Immature natural killer cell (primary cell): ENCODE data around the gene ZNRF2. TPM values are rescaled to one million over a fixed set of nuclear protein-coding genes. Genes with fewer than 3 reads are reported as not detected.
A peak's percentile ranks its signal among the peaks of the same experiment; 100 is the strongest.
"Not testable (repeated sequence)": the region's sequence is repeated elsewhere in the genome, so short reads cannot be mapped to it uniquely, and the experiment has no call there.

Experiments used
- DNase-seq, 3 donors: peaks; one replicate each; pipeline ENCODE4 v3.0.0; 2022; ENCODE audit warnings: mixed read lengths in 1 of 3
- H3K27ac Mint-ChIP-seq, 6 donors: one replicate each; pipeline ENCODE4 v1.8.0; 2020; ENCODE audit warnings: mixed read lengths in 6 of 6, mild to moderate bottlenecking in 5 of 6, inconsistent platforms in 4 of 6, moderate library complexity in 3 of 6
- H3K27me3 Mint-ChIP-seq, 3 donors: one replicate each; pipeline ENCODE4 v1.8.0; 2020 to 2021; ENCODE audit warnings: low read depth in 3 of 3, mild to moderate bottlenecking in 3 of 3, mixed read lengths in 3 of 3, moderate library complexity in 3 of 3, inconsistent platforms in 1 of 3
- H3K36me3 Mint-ChIP-seq, 3 donors: one replicate each; pipeline ENCODE4 v1.8.0; 2020; ENCODE audit warnings: mixed read lengths in 3 of 3, inconsistent platforms in 2 of 3, mild to moderate bottlenecking in 2 of 3
- H3K4me1 Mint-ChIP-seq, 2 donors: one replicate each; pipeline ENCODE4 v1.8.0; 2020; ENCODE audit warnings: inconsistent platforms in 2 of 2, mild to moderate bottlenecking in 2 of 2, mixed read lengths in 2 of 2, moderate library complexity in 1 of 2
- H3K4me3 Mint-ChIP-seq, 5 donors: one replicate each; pipeline ENCODE4 v1.8.0; 2020; ENCODE audit warnings: mild to moderate bottlenecking in 5 of 5, mixed read lengths in 5 of 5, inconsistent platforms in 3 of 5, moderate library complexity in 3 of 5
- H3K9me3 Mint-ChIP-seq, 6 donors: one replicate each; pipeline ENCODE4 v1.8.0; 2020; ENCODE audit warnings: mild to moderate bottlenecking in 6 of 6, mixed read lengths in 6 of 6, inconsistent platforms in 4 of 6, moderate library complexity in 3 of 6
- polyA plus RNA-seq, 3 donors: library from polyadenylated mRNA; unstranded; fragments of 300-500 nt; fragmentation: Illumina TruSeq; gene quantifications; one replicate each; pipeline ENCODE4 v1.2.3, GENCODE V29; 2021

Gene ZNRF2
- polyA plus RNA-seq, 3 donors from 2014 or later: 1.9 to 3.7 (median 3.1) TPM

DNA sequence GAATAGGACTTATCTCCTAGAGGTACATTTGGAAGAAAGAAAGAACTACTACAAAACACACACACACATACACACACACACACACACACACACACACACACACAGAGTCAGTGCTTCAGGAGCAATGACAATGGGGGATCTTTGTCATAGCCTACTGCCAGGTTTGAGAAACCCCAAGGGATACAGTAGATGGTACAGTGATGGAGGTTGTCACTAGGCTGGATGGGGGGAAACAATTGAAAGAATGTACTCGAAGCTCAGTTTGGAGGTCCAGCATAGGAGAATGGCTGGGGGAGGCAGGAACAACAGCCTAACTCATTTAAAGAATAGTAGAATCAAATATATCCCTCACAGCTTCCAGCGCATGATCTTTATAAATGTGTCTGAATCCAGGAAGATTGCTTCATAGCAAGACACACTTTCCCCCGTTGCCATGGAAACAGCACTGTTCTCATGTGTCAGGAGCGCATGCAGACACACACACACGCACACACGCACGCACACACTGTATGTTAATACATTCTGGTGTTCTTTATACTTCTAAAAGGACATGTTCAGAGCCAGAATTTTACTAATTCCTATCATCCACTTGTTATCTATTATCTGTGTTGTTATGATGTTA, 32.6 kb upstream of the ZNRF2 start:
- H3K36me3 Mint-ChIP-seq: peaks cover 6 to 12% (median 8%) of the 10 kb centered on the region in 3 donors
- peak overlapping the region in 1 of 6 donors; percentile 17 for H3K27ac Mint-ChIP-seq
- H3K4me1 Mint-ChIP-seq: peaks cover 18 to 28% of the 10 kb centered on the region in 2 donors
- H3K4me3 Mint-ChIP-seq: no peak overlapping the region
- no peak for DNase-seq
- peaks cover 0 to 3% (median 2%) of the 10 kb centered on the region in 3 donors for H3K27me3 Mint-ChIP-seq
- no peaks in the 10 kb centered on the region for H3K9me3 Mint-ChIP-seq

DNA sequence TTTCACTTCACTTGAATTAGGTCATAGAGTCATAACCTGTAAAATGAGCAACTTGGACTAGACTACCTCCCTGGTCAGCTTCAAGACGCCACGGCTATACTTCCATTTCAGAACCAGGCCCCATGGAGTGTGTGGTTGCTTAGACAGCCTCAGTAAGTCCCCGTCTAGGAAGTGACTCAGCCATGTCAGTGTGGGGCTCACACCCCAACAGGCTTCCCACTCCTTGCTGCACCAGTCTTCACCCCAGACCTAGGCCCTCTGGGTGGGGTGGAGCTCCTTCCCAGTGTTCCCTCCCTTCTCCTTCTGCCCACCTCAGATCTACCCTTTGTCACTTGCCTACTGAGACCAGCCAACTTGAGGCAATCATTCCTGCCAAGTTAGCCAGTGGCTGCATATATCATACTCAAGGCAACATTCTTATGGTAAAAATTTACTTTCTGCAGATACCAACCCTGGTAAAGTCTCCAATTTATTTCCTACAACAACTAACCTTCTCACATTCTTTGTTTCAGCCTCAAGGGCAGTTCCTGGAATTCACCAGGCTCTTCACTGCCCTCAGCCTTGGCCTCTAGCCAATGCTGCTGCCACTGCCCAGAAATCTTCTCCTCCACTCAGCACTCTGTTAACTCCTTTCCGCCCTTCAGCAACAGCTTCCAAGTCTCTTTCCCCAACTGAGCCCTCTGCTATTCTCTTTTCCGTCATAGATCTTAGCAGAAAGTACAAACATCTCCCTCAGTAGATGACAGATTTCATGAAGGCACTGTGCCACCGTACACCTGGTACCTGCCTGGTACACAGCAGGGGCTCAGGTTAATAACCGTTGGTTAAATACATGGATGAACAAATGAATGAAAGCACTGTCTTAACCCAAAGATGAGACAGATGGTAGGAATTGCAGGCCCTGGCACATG, 31.3 kb upstream of the ZNRF2 start:
- peak overlapping the region in 1 of 6 donors; percentile 62 for H3K27ac Mint-ChIP-seq
- no peak overlapping the region for H3K4me3 Mint-ChIP-seq
- DNase-seq: no peak
- H3K36me3 Mint-ChIP-seq: peaks cover 7 to 15% (median 12%) of the 10 kb centered on the region in 3 donors
- H3K4me1 Mint-ChIP-seq: peaks cover 18 to 28% of the 10 kb centered on the region in 2 donors
- H3K9me3 Mint-ChIP-seq: no peaks in the 10 kb centered on the region
- H3K27me3 Mint-ChIP-seq: peaks cover 0 to 3% (median 2%) of the 10 kb centered on the region in 3 donors

DNA sequence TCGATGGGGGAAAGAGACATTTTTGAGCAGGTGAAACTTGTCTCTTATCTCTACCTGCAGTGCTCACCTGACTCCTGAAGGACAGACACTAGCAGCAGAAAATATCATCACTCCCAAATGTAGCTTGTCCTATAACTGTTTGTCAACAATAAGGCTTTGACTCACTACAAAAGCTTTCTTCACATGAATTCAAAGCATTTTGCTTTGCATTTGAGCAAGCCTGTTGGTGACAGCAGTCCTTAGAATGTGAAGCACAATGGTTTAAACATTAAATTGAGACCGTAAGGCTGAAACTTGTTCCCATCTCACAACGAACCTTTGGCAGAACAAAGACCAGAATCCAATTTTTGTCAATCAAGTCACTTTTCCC, 30.6 kb upstream of the ZNRF2 start:
- peaks cover 7 to 20% (median 17%) of the 10 kb centered on the region in 3 donors for H3K36me3 Mint-ChIP-seq
- H3K27ac Mint-ChIP-seq: no peak overlapping the region
- peaks cover 0 to 3% (median 2%) of the 10 kb centered on the region in 3 donors for H3K27me3 Mint-ChIP-seq
- H3K4me1 Mint-ChIP-seq: peaks cover 18 to 28% of the 10 kb centered on the region in 2 donors
- no peaks in the 10 kb centered on the region for H3K9me3 Mint-ChIP-seq
- no peak for DNase-seq
- H3K4me3 Mint-ChIP-seq: no peak overlapping the region

DNA sequence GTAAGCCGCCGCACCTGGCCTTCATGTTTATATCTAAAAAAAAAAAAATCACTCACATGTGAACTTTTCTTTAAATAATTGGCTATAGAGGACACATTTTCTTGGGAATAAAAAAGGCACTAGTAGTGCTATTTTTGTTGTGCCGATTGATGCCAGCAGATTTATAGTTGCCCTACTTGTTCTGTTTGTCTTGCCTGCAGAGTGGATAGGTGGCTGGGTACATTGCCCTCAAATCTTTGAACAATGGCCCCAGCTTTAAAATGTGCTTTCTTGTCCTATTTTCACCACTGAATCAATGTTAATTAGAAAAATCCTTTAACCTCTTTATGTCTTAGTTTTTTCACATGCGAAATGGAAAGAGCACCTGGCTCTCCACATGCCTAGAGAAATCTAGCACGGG, 30.1 kb upstream of the ZNRF2 start:
- H3K4me1 Mint-ChIP-seq: peaks cover 18 to 24% of the 10 kb centered on the region in 2 donors
- no peaks in the 10 kb centered on the region for H3K9me3 Mint-ChIP-seq
- H3K27me3 Mint-ChIP-seq: peaks cover 0 to 3% (median 2%) of the 10 kb centered on the region in 3 donors
- H3K36me3 Mint-ChIP-seq: peaks cover 11 to 25% (median 18%) of the 10 kb centered on the region in 3 donors
- H3K4me3 Mint-ChIP-seq: no peak overlapping the region
- DNase-seq: no peak
- H3K27ac Mint-ChIP-seq: no peak overlapping the region

DNA sequence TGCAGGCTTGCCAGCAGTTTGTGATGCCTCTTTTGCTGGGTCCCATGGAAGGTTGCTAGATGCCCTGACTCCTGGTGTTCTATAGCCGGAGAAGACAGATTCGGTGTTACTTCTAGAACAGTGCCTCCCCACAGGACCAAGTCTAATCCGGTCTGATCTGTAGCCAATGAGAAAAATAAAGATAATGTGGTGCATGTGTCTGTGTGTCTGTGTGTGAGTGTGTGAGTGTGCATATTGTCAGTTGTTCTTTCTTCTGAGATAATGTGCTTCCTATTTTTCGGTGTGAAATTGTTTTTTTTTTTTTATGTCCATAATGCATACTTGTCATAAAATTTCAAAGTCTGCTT, 29.7 kb upstream of the ZNRF2 start:
- H3K9me3 Mint-ChIP-seq: no peaks in the 10 kb centered on the region

DNA sequence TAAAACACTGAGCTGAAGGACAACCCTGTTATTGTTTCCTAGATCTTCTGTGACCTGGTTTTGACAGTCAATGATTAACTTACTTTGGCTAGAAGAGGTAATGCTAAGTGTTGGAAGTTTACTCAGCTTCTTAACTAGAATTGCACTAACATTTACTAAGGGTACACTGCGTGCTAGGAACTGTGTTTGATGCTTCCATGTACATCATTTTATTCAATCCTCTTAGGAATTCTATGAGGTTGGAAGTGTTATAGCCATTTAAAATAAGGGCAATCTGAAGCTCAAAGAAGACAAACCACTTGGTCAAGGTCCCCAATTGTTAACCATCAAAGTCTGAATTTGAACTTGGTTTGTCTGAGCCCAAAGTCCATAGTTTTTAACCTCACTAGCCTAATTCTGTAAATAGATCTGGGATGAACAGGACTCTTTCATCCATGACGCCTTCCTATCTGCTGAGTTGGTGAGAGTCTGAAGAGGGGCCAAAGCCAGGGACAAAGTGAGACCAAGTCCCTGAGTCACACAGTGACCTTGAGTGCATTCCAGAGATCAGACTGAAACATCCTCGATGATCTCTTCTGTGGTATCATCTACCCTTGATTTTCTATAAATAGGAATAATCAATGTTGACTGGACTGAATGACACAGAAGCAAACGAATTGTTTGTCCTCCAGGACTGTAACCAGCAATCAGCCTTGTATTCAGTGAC, 29.2 kb upstream of the ZNRF2 start:
- no peaks in the 10 kb centered on the region for H3K9me3 Mint-ChIP-seq
- H3K27me3 Mint-ChIP-seq: peaks cover 0 to 3% (median 2%) of the 10 kb centered on the region in 3 donors
- H3K36me3 Mint-ChIP-seq: peaks cover 15 to 25% (median 18%) of the 10 kb centered on the region in 3 donors
- H3K4me3 Mint-ChIP-seq: no peak overlapping the region
- H3K27ac Mint-ChIP-seq: no peak overlapping the region
- DNase-seq: no peak
- peaks cover 8 to 15% of the 10 kb centered on the region in 2 donors for H3K4me1 Mint-ChIP-seq

More for the DNA sequence above, 29.7 kb upstream of the ZNRF2 start:
- Mint-ChIP-seq H3K27ac (no peak overlapping the region), H3K4me3 (no peak overlapping the region), H3K27me3 (peaks cover 0 to 3% (median 2%) of the 10 kb centered on the region in 3 donors), H3K4me1 (peaks cover 13 to 20% of the 10 kb centered on the region in 2 donors), H3K36me3 (peaks cover 14 to 25% (median 18%) of the 10 kb centered on the region in 3 donors)
- DNase-seq: no peak

DNA sequence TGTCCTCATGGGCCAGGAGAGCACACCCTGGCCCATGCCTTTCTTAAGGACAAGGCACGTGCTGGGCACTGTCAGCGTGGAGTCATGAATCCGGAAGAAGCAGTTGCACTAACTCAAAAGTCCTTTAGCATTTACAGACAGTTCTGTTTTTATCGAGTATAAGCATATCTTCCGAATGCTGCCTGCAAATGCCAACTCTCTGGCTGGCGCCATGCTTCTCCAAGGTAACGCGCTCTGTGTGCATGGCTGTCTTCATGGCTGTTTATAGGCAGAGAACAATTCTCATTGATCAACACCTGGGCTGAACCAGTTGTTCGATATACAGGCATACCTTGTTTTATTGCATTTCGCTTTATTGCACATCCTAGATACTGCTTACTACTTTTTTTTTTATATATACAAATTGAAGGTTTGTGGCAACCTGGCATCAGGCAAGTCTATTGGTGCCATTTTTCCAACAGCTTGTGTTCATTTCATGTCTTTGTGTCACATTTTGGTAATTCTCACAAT, 28.0 kb upstream of the ZNRF2 start:
- DNase-seq: no peak
- Mint-ChIP-seq H3K4me1 (peaks cover 2 to 8% of the 10 kb centered on the region in 2 donors), H3K36me3 (peaks cover 15 to 25% (median 18%) of the 10 kb centered on the region in 3 donors), H3K27ac (no peak overlapping the region), H3K9me3 (no peaks in the 10 kb centered on the region), H3K27me3 (peaks cover 0 to 3% (median 2%) of the 10 kb centered on the region in 3 donors), H3K4me3 (no peak overlapping the region)

DNA sequence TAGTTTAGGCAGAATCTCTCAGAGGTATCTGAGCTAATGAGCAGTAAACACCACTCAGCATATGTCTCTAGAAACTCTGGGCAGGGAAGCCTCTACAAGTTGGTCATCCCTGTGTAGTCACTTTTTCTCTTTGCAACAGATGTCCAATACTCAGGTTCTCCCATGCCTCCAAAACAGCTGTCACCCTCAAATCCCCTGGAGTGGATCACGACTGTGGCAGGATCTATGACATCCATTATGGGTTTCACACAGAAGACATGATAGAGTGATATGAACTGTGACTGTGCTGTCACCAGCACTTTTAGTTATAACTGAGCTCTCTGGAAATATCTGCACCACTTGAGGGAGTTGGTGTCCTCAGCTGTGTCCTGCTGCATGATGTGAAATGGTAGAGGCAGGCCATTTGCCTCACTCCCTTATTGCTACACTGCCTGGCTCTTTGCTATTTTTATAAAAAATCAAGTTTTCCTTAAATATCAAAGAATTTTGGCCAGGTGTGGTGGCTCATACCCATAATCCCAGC, 24.1 kb upstream of the ZNRF2 start:
- Mint-ChIP-seq H3K9me3 (no peaks in the 10 kb centered on the region), H3K36me3 (peaks cover 6 to 20% (median 15%) of the 10 kb centered on the region in 3 donors), H3K4me1 (no peaks in the 10 kb centered on the region), H3K27me3 (peaks cover 0 to 5% (median 3%) of the 10 kb centered on the region in 3 donors), H3K27ac (no peak overlapping the region), H3K4me3 (no peak overlapping the region)
- DNase-seq: no peak

DNA sequence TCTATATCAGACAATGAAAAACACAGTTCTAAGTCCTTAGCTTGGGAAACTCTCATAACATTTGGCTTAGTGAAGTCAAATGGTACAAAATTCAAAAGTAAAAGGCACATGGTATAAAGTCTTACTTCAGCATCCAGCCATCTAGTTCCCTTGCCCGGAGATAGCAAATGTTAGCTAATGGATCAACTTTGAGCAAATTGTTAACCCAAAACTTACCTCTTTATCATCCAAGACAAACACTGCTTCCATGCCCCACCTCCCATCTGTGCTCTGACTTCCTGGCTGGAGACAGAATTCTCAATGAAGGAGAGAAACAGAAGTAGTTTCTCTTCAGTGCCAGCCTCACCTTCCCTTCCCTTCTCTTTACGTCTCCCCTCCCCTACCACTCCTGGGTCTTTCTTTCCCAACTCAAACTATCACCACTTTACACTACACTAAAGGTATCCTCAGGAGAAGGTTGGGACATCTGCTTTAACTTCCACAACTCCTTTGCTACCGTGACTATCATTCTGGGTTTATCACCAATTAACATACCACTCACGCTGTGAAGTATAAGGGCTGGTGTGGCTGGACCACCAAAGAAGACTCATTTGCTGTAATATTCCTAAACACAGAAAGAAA, 21.2 kb upstream of the ZNRF2 start:
- Mint-ChIP-seq H3K9me3 (no peaks in the 10 kb centered on the region), H3K4me3 (no peak overlapping the region), H3K27me3 (peaks cover 0 to 2% (median 2%) of the 10 kb centered on the region in 3 donors), H3K36me3 (peaks cover 6 to 15% (median 10%) of the 10 kb centered on the region in 3 donors), H3K27ac (no peak overlapping the region), H3K4me1 (no peaks in the 10 kb centered on the region)
- DNase-seq: no peak

DNA sequence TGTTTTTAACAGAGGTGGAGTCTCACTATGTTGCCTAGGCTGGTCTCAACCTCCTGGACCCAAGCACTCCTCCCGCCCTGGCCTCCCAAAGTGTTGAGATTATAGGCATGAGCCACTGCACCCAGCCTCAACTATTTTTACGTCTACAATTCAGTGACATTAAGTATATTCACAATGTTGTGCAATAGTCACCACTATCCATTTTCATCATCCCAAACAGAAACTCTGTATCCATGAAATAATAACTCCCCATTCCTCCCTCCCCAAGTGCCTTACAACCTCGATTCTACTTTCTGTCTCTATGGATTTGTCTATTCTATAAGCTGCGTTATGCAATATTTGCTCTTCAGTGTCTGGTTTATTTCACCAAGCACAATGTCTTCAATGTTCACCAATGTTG, 20.3 kb upstream of the ZNRF2 start:
- peaks cover 0 to 2% (median 2%) of the 10 kb centered on the region in 3 donors for H3K27me3 Mint-ChIP-seq
- H3K27ac Mint-ChIP-seq: no peak overlapping the region
- no peak for DNase-seq
- H3K36me3 Mint-ChIP-seq: peaks cover 0 to 8% (median 5%) of the 10 kb centered on the region in 3 donors
- H3K4me3 Mint-ChIP-seq: no peak overlapping the region
- H3K9me3 Mint-ChIP-seq: no peaks in the 10 kb centered on the region
- H3K4me1 Mint-ChIP-seq: no peaks in the 10 kb centered on the region

DNA sequence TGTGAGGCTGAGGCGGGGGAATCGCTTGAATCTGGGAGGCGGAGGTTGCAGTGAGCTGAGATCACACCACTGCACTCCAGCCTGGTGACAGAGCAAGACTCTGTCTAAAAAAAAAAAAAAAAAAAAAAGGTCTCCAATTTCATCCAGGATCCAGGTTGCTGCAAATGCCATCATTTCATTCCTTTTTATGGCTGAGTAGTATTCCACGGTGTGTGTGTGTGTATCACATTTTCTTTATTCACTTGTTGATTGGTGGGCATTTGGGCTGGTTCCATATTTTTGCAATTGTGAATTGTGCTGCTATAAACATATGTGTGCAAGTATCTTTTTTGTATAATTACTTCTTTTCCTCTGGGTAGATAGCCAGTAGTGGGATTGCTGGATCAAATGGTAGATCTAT, 19.2 kb upstream of the ZNRF2 start:
- not testable (repeated sequence) for DNase-seq, H3K27ac Mint-ChIP-seq

DNA sequence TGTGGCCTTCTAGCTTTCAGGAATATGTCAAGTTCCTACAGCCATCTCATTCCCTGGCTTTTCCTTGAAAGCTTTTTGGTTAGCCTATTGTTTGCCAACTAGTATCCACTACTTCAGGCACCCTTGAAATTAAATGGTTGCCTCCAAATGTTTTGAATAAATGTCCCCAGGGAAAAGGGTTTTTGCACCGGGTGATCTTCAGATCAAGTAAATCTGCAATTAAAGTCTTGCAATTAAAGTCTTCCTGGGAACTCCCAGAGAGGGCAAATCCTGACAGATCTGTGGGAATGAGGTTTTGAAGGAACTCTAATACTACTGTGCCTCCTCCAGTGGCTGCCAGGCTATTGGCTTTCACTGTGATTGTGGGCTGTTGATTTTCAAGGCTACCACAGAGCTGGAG, 17.7 kb upstream of the ZNRF2 start:
- Mint-ChIP-seq H3K36me3 (peaks cover 0 to 6% (median 0%) of the 10 kb centered on the region in 3 donors), H3K27ac (no peak overlapping the region), H3K9me3 (no peaks in the 10 kb centered on the region), H3K4me3 (no peak overlapping the region), H3K4me1 (no peaks in the 10 kb centered on the region), H3K27me3 (peaks cover 0 to 2% (median 2%) of the 10 kb centered on the region in 3 donors)
- no peak for DNase-seq

More for the DNA sequence above, 19.2 kb upstream of the ZNRF2 start:
- not testable (repeated sequence) for H3K27me3 Mint-ChIP-seq, H3K9me3 Mint-ChIP-seq, H3K4me1 Mint-ChIP-seq, H3K36me3 Mint-ChIP-seq, H3K4me3 Mint-ChIP-seq

DNA sequence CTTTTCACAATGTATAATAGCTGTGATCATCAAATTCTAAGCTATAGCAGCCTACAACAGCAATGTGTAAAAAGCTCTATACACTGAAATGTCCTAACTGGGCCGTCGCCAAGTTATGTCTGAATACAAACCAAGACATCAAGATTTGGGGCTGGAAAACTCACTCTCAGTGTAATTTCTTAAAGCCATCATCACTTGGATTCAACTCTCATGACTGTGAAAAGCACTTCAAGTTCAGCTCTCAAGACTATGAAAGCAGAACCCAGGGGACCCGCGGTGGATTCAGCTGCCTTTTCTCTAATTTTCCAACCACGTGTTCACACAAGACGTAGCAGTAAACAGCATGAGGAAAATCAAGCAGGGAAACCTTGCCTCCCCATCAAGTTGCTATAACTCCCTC, 15.8 kb upstream of the ZNRF2 start:
- H3K36me3 Mint-ChIP-seq: peaks cover 0 to 6% (median 0%) of the 10 kb centered on the region in 3 donors

More for the DNA sequence above, 15.8 kb upstream of the ZNRF2 start:
- Mint-ChIP-seq H3K27me3 (peaks cover 0 to 2% (median 0%) of the 10 kb centered on the region in 3 donors), H3K9me3 (no peaks in the 10 kb centered on the region), H3K4me1 (no peaks in the 10 kb centered on the region), H3K27ac (no peak overlapping the region), H3K4me3 (no peak overlapping the region)
- no peak for DNase-seq
